DND-41 (cell line): ENCODE measurements around the gene BCO2.

ENCODE experiments used
- EZH2 ChIP-seq: IDR thresholded peaks from 3 replicates; pipeline ENCODE4 v1.6.1; 2012; ENCODE audit warnings: borderline replicate concordance, low read depth, mild to moderate bottlenecking, moderate library complexity, low read length, inconsistent platforms; ENCODE audit not compliant: severe bottlenecking
- TF ChIP-seq, protein P1 (sequence below): IDR thresholded peaks from 2 replicates; pipeline ENCODE4 v1.5.1; 2012; ENCODE audit warnings: borderline replicate concordance, low read length, moderate library complexity, mild to moderate bottlenecking; ENCODE audit not compliant: poor library complexity, severe bottlenecking; ENCODE audit errors: extremely low read depth

DNA sequence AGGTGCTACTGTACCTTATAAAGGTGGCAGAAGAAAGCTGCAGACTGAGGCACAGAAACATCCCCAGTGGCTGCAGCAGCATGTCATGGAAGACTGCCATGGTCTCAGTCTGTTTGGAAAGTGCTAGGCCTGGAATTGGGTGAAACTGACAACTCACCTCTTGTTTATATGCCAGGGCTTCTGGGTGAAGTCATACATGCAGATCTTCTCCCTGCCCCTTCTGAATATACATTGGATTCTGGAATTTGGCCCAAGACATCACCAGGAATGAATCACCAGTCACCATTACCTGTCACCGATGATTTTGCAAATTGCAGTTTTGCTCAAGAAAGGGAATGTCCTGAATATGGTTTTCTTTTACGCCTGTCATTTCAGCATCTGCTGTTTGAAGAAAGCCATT lies 85.2 kb downstream of the BCO2 start, which contains the start of gene PLET1:
- TF ChIP-seq, protein P1, sequence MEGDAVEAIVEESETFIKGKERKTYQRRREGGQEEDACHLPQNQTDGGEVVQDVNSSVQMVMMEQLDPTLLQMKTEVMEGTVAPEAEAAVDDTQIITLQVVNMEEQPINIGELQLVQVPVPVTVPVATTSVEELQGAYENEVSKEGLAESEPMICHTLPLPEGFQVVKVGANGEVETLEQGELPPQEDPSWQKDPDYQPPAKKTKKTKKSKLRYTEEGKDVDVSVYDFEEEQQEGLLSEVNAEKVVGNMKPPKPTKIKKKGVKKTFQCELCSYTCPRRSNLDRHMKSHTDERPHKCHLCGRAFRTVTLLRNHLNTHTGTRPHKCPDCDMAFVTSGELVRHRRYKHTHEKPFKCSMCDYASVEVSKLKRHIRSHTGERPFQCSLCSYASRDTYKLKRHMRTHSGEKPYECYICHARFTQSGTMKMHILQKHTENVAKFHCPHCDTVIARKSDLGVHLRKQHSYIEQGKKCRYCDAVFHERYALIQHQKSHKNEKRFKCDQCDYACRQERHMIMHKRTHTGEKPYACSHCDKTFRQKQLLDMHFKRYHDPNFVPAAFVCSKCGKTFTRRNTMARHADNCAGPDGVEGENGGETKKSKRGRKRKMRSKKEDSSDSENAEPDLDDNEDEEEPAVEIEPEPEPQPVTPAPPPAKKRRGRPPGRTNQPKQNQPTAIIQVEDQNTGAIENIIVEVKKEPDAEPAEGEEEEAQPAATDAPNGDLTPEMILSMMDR = no peak
- TF ChIP-seq EZH2 = no peak
